ENCODE data around the gene FAM131C. TPM values are rescaled to one million over a fixed set of nuclear protein-coding genes. Genes with fewer than 3 reads are reported as not detected.

FAM131C gene
- total RNA-seq, result 0.72 and 1.1 TPM in 2 replicates

GRCh38 chr1:16073490-16074119 lies at the start of gene FAM131C:
Gene FAM131C (minus strand): TSS chr1:16073651. CDS start chr1:16073442, 209 bp downstream.

GRCh38 chr1:16043521-16043920 lies 29.9 kb downstream of the FAM131C start, which contains the start of gene CLCNKB:
Gene CLCNKB (plus strand): TSS chr1:16043782. CDS start chr1:16044493, 711 bp downstream.

GRCh38 chr1:16021681-16022080 lies 51.8 kb downstream of the FAM131C start, which contains the start of gene CLCNKA:
Gene CLCNKA (plus strand): TSS chr1:16022036. CDS start chr1:16022620, 584 bp downstream.

GRCh38 chr1:16017461-16018303 lies 55.8 kb downstream of the FAM131C start, which contains the start of gene HSPB7:
Gene HSPB7 (minus strand): TSS chr1:16018043. CDS start chr1:16017963, 80 bp downstream.

Other genes with a start within 250 kb of the FAM131C start
- 23.2 and 30.4 TPM in 2 replicates for gene SPEN, start 225.9 kb downstream of the FAM131C start, total RNA-seq
- gene ZBTB17, start 97.5 kb downstream of the FAM131C start, total RNA-seq, result 32.4 and 66.3 TPM in 2 replicates
- not detected in 2 replicates for gene SRARP, start 69.4 kb downstream of the FAM131C start, total RNA-seq
- gene HSPB7, start 55.6 kb downstream of the FAM131C start, total RNA-seq, result not detected in 2 replicates
- gene CLCNKA, start 51.6 kb downstream of the FAM131C start, total RNA-seq, result not detected in 2 replicates
- under 0.01 TPM in 1 of 2 replicates, not detected in the other for gene CLCNKB, start 29.9 kb downstream of the FAM131C start, total RNA-seq
- 123 and 144 TPM in 2 replicates for gene EPHA2, start 82.4 kb upstream of the FAM131C start, total RNA-seq
- gene ARHGEF19, start 139.0 kb upstream of the FAM131C start, total RNA-seq, result 2.1 and 5.1 TPM in 2 replicates
- 5.1 and 6.4 TPM in 2 replicates for gene CPLANE2, start 163.5 kb upstream of the FAM131C start, total RNA-seq